Measurements from ENCODE around the gene RUFY3. TPM values are rescaled to one million over a fixed set of nuclear protein-coding genes. Genes with fewer than 3 reads are reported as not detected.

RUFY3 gene
- total and polyA plus RNA-seq, 2 of the 4 experiments (the other 2 are of a cell fraction): 19.6 to 28.9 TPM

DNA sequence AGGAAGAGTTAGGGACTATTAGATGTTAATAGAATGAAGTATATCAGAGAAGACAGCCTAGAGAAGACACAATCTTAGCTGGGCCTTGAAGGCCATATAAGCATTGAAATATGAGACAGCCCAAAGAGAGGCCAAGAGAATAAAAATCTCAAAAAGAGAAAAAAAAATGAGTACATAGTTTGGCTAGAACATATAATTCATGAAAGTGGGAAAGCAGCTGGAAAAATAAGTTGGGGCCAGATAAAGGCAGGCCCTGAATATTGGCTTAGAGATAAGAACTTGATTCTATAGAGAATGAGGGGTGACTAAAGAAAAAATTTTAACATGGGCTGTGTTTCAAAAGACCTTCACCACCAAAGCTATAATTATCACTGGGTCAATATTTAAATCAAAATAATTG is 40.8 kb upstream of the RUFY3 start:
- no peak overlapping the region for H2AK5ac ChIP-seq (ENCODE audit: low read depth, low read length)
- H3K18ac ChIP-seq (ENCODE audit: low read depth, low read length): no peak overlapping the region
- ATAC-seq (ENCODE audit: low read depth) (no peak), DNase-seq (no peak)
- no peak overlapping the region for H3K27ac ChIP-seq (ENCODE audit: insufficient read depth, low read length)
- no peaks in the 10 kb centered on the region for H3K36me3 ChIP-seq (ENCODE audit: control insufficient read depth, insufficient read depth, low read length)
- no peaks in the 10 kb centered on the region for H3K27me3 ChIP-seq (ENCODE audit: control insufficient read depth, insufficient read depth, low read length)
- no peak overlapping the region for H3K56ac ChIP-seq (ENCODE audit: extremely low read depth, insufficient read depth, low read length)
- H3K14ac ChIP-seq (replicated peaks; ENCODE audit: low read depth, low read length): no peak overlapping the region
- in situ Hi-C loops (cut with MboI; ENCODE audit: low sequenced_read_pairs) (no loop called here), dilution Hi-C loops (cut with HindIII; ENCODE audit: low sequenced_read_pairs, unreplicated experiment) (no loop called here), intact Hi-C loops (cut with micrococcal nuclease) (no loop called here)
- no TSS peak for BruUV-seq (replicated peaks)
- no peak overlapping the region for H2BK15ac ChIP-seq (ENCODE audit: low read depth, low read length)
- H2BK120ac ChIP-seq (ENCODE audit: low read depth, low read length): no peak overlapping the region
- H2BK5ac ChIP-seq (ENCODE audit: low read depth, low read length, poor library complexity, severe bottlenecking): no peak overlapping the region
- no peak overlapping the region for H3K4ac ChIP-seq (ENCODE audit: low read depth, low read length)
- 0 out of 2 replicates have a peak, but pooled peaks cover 2% of the 10 kb centered on the region for H3K9me1 ChIP-seq (ENCODE audit: insufficient read depth, low read length)
- ChIA-PET POLR2A (ENCODE audit: unreplicated experiment) (no interaction called here), CTCF (no interaction called here)
- no peak overlapping the region for H2AK9ac ChIP-seq (replicated peaks; ENCODE audit: low read depth, low read length, poor library complexity)
- H3K23ac ChIP-seq (ENCODE audit: low read depth, low read length): no peak overlapping the region
- H2AFZ ChIP-seq (replicated peaks; ENCODE audit: low read length, poor library complexity): no peak overlapping the region
- no peak overlapping the region for H4K5ac ChIP-seq (ENCODE audit: low read depth, low read length)
- no peak overlapping the region for H3K4me2 ChIP-seq (ENCODE audit: low read depth, low read length)
- H4K91ac ChIP-seq (ENCODE audit: insufficient read depth, low read depth, low read length): no peak overlapping the region
- H2BK20ac ChIP-seq (ENCODE audit: low read depth, low read length): no peak overlapping the region
- H3K4me3 ChIP-seq (ENCODE audit: insufficient read depth, low read depth, low read length): no peak overlapping the region
- no peak for TF ChIP-seq MAZ (IDR thresholded peaks at IDR 0.05; ENCODE audit: borderline replicate concordance, low read depth, low read length)
- TF ChIP-seq SMC3 (IDR thresholded peaks at IDR 0.05; ENCODE audit: low read depth, low read length): no peak
- no peak for TF ChIP-seq RCOR1 (IDR thresholded peaks at IDR 0.05; ENCODE audit: insufficient replicate concordance, low read length)
- TF ChIP-seq CHD1 (IDR thresholded peaks at IDR 0.05; ENCODE audit: low read depth, low read length): no peak
- no peak overlapping the region for H4K8ac ChIP-seq (ENCODE audit: low read depth in 2 of 2, low read length in 2 of 2)
- no peaks in the 10 kb centered on the region for H3K79me1 ChIP-seq (ENCODE audit: low read depth in 1 of 2, low read length in 2 of 2)
- H4K20me1 ChIP-seq (ENCODE audit: insufficient read depth, low read length): no peaks in the 10 kb centered on the region
- H3K9me3 ChIP-seq (ENCODE audit: control insufficient read depth, insufficient read depth, low read length): no peaks in the 10 kb centered on the region
- no peak overlapping the region for H3K9ac ChIP-seq (ENCODE audit: low read depth, low read length)
- H3K4me1 ChIP-seq (ENCODE audit: control insufficient read depth, insufficient read depth, low read length): no peaks in the 10 kb centered on the region

All from IMR-90 (cell line).